Dendritic cell treated with granulocyte-macrophage colony-stimulating factor and Interleukin-4, amounts not matched to agents 40 ng/mL and 50 ng/mL, for 4 days (primary cell): ENCODE results near the gene LHX1.

Experiments used
- H3K27ac Mint-ChIP-seq: one replicate; pipeline ENCODE4 v1.8.0; 2022; ENCODE audit warnings: mild to moderate bottlenecking, mixed read lengths
- H3K27me3 Mint-ChIP-seq: one replicate; pipeline ENCODE4 v1.8.0; 2022; ENCODE audit warnings: mild to moderate bottlenecking, mixed read lengths
- H3K36me3 Mint-ChIP-seq: one replicate; pipeline ENCODE4 v1.8.0; 2022; ENCODE audit warnings: low read depth, mixed read lengths
- H3K4me1 Mint-ChIP-seq: one replicate; pipeline ENCODE4 v1.8.0; 2022; ENCODE audit warnings: low read depth, mixed read lengths
- H3K4me3 Mint-ChIP-seq: one replicate; pipeline ENCODE4 v1.8.0; 2022; ENCODE audit warnings: mild to moderate bottlenecking, moderate library complexity, mixed read lengths
- H3K9me3 Mint-ChIP-seq: one replicate; pipeline ENCODE4 v1.8.0; 2022; ENCODE audit warnings: mixed read lengths
- intact Hi-C: fragments of 100-400 bp; cut with micrococcal nuclease; formaldehyde crosslinking; loops from one replicate; pipeline ENCODE4 v1.15.0; 2022

LHX1 gene

GRCh38 chr17:36939052-36939801, 2.0 kb downstream of the LHX1 start:
- Mint-ChIP-seq H3K4me3 (no peak overlapping the region), H3K27ac (no peak overlapping the region), H3K9me3 (no peaks in the 10 kb centered on the region), H3K4me1 (peaks cover 64% of the 10 kb centered on the region), H3K27me3 (peaks cover 98% of the 10 kb centered on the region), H3K36me3 (no peaks in the 10 kb centered on the region)
- intact Hi-C loops, result no loop called here

- Mint-ChIP-seq H3K4me1 (peaks cover 60% of the 10 kb centered on the region), H3K27ac (no peak overlapping the region), H3K4me3 (no peak overlapping the region), H3K9me3 (no peaks in the 10 kb centered on the region), H3K36me3 (no peaks in the 10 kb centered on the region), H3K27me3 (peaks cover 97% of the 10 kb centered on the region)
- intact Hi-C loops, result no loop called here
Measured at GRCh38 chr17:36939802-36940312, 2.6 kb downstream of the LHX1 start.

- Mint-ChIP-seq H3K27me3 (peaks cover 97% of the 10 kb centered on the region), H3K4me1 (peaks cover 53% of the 10 kb centered on the region), H3K9me3 (no peaks in the 10 kb centered on the region), H3K4me3 (no peak overlapping the region), H3K27ac (no peak overlapping the region), H3K36me3 (no peaks in the 10 kb centered on the region)
- intact Hi-C loops, result no loop called here
Measured at GRCh38 chr17:36940313-36941264, 3.3 kb downstream of the LHX1 start.

GRCh38 chr17:36941265-36942010, 4.2 kb downstream of the LHX1 start:
- intact Hi-C loops, result no loop called here
- H3K4me1 Mint-ChIP-seq, result peaks cover 44% of the 10 kb centered on the region
- no peaks in the 10 kb centered on the region for H3K36me3 Mint-ChIP-seq
- H3K27ac Mint-ChIP-seq, result no peak overlapping the region
- H3K27me3 Mint-ChIP-seq, result peaks cover 97% of the 10 kb centered on the region
- no peaks in the 10 kb centered on the region for H3K9me3 Mint-ChIP-seq
- H3K4me3 Mint-ChIP-seq, result peak overlapping the region; percentile 62

- intact Hi-C loops, result no loop called here
Measured at GRCh38 chr17:36942019-36942599, 4.8 kb downstream of the LHX1 start.

GRCh38 chr17:36942631-36943125, 5.4 kb downstream of the LHX1 start:
- intact Hi-C loops, result no loop called here
- H3K27me3 Mint-ChIP-seq, result peaks cover 97% of the 10 kb centered on the region
- no peaks in the 10 kb centered on the region for H3K9me3 Mint-ChIP-seq
- H3K27ac Mint-ChIP-seq, result no peak overlapping the region
- peak overlapping the region; percentile 51 for H3K4me3 Mint-ChIP-seq
- no peaks in the 10 kb centered on the region for H3K36me3 Mint-ChIP-seq
- peaks cover 33% of the 10 kb centered on the region for H3K4me1 Mint-ChIP-seq

More at GRCh38 chr17:36942019-36942599, 4.8 kb downstream of the LHX1 start:
- Mint-ChIP-seq H3K4me1 (peaks cover 38% of the 10 kb centered on the region), H3K36me3 (no peaks in the 10 kb centered on the region), H3K27ac (no peak overlapping the region), H3K27me3 (peaks cover 97% of the 10 kb centered on the region), H3K9me3 (no peaks in the 10 kb centered on the region), H3K4me3 (peak overlapping the region; percentile 62)

GRCh38 chr17:36943250-36944191, 6.2 kb downstream of the LHX1 start:
- Mint-ChIP-seq H3K36me3 (peaks cover 3% of the 10 kb centered on the region), H3K4me3 (peak overlapping the region; percentile 9), H3K27ac (no peak overlapping the region), H3K4me1 (peaks cover 33% of the 10 kb centered on the region), H3K27me3 (peaks cover 92% of the 10 kb centered on the region), H3K9me3 (no peaks in the 10 kb centered on the region)
- intact Hi-C loops, result no loop called here

- Mint-ChIP-seq H3K4me3 (no peak overlapping the region), H3K4me1 (peaks cover 30% of the 10 kb centered on the region), H3K9me3 (no peaks in the 10 kb centered on the region), H3K27ac (no peak overlapping the region), H3K27me3 (peaks cover 82% of the 10 kb centered on the region), H3K36me3 (peaks cover 13% of the 10 kb centered on the region)
- intact Hi-C loops, result no loop called here
Measured at GRCh38 chr17:36944553-36944952, 7.3 kb downstream of the LHX1 start.

GRCh38 chr17:36945140-36945539, 7.9 kb downstream of the LHX1 start:
- Mint-ChIP-seq H3K36me3 (peaks cover 17% of the 10 kb centered on the region), H3K9me3 (no peaks in the 10 kb centered on the region), H3K27ac (no peak overlapping the region), H3K27me3 (peaks cover 76% of the 10 kb centered on the region), H3K4me1 (peaks cover 36% of the 10 kb centered on the region), H3K4me3 (no peak overlapping the region)
- intact Hi-C loops, result loop anchor here (5.0 kb wide), 1 partner anchor 403 kb away; the partner anchor contains the start of gene GGNBP2

GRCh38 chr17:36945959-36946725, 8.9 kb downstream of the LHX1 start:
- H3K4me1 Mint-ChIP-seq, result peaks cover 40% of the 10 kb centered on the region
- H3K27ac Mint-ChIP-seq, result no peak overlapping the region
- H3K27me3 Mint-ChIP-seq, result peaks cover 66% of the 10 kb centered on the region
- no peaks in the 10 kb centered on the region for H3K9me3 Mint-ChIP-seq
- H3K36me3 Mint-ChIP-seq, result peaks cover 25% of the 10 kb centered on the region
- no peak overlapping the region for H3K4me3 Mint-ChIP-seq
- intact Hi-C loops, result loop anchor here (5.0 kb wide), 1 partner anchor 404 kb away; the partner anchor contains the start of gene GGNBP2

- Mint-ChIP-seq H3K27ac (no peak overlapping the region), H3K4me1 (peaks cover 34% of the 10 kb centered on the region), H3K4me3 (no peak overlapping the region), H3K36me3 (peaks cover 25% of the 10 kb centered on the region), H3K27me3 (peaks cover 60% of the 10 kb centered on the region), H3K9me3 (no peaks in the 10 kb centered on the region)
- intact Hi-C loops, result loop anchor here (5.0 kb wide), 1 partner anchor 404 kb away; the partner anchor contains the start of gene GGNBP2
Measured at GRCh38 chr17:36946726-36947091, 9.4 kb downstream of the LHX1 start.
